H1 (cell line): ENCODE results near the gene DENND2A. TPM values are rescaled to one million over a fixed set of nuclear protein-coding genes. Genes with fewer than 3 reads are reported as not detected.

Experiments used
- CTCF ChIA-PET: fragments of 300-600 bp; sonication (Branson Sonifier 250); formaldehyde crosslinking; loops from one replicate; lab custom pipeline; 2021; ENCODE audit not compliant: partially characterized antibody; lab: Charles Lee
- POLR2A ChIA-PET: fragments of 300-600 bp; sonication (Branson Sonifier 250); formaldehyde crosslinking; loops from one replicate; lab custom pipeline; 2021; ENCODE audit warnings: inconsistent platforms; ENCODE audit not compliant: partially characterized antibody; lab: Charles Lee
- DNase-seq, 2 experiments: peaks; one replicate each; pipeline versions ENCODE4 v3.0.0 to v3.0.0-alpha.2; 2010 to 2022; ENCODE audit warnings: low spot score in 2 of 2, low read depth in 1 of 2, mixed read lengths in 1 of 2
- FAIRE-seq: peaks from 2 replicates; lab custom pipeline; 2011; peaks lifted over from hg19 to GRCh38; lab: Jason Lieb, UNC
- H2AFZ ChIP-seq: 2 replicates; pipeline ENCODE4 v1.8.1; 2012; ENCODE audit warnings: low read length, inconsistent platforms
- H2AK5ac ChIP-seq: 2 replicates; pipeline ENCODE4 v1.6.1; 2013; ENCODE audit warnings: low read depth, low read length
- H2BK120ac ChIP-seq: replicated peaks from 2 replicates; pipeline ENCODE3; 2013; ENCODE audit warnings: low read depth, low read length, inconsistent platforms
- H2BK12ac ChIP-seq: 2 replicates; pipeline ENCODE4 v1.6.1; 2013; ENCODE audit warnings: low read depth, low read length
- H2BK15ac ChIP-seq: 2 replicates; pipeline ENCODE4 v1.6.1; 2013; ENCODE audit warnings: low read length
- H2BK20ac ChIP-seq: 2 replicates; pipeline ENCODE4 v1.6.1; 2013; ENCODE audit warnings: low read length
- H2BK5ac ChIP-seq: 2 replicates; pipeline ENCODE4 v1.6.1; 2013; ENCODE audit warnings: low read depth, low read length
- H3K14ac ChIP-seq: 2 replicates; pipeline ENCODE4 v1.6.1; 2013; ENCODE audit warnings: inconsistent platforms; ENCODE audit not compliant: insufficient read length
- H3K18ac ChIP-seq: 2 replicates; pipeline ENCODE4 v1.6.1; 2013; ENCODE audit warnings: low read length; ENCODE audit errors: extremely low read depth
- H3K23ac ChIP-seq: 2 replicates; pipeline ENCODE4 v1.6.1; 2013; ENCODE audit warnings: inconsistent platforms; ENCODE audit not compliant: insufficient read length
- H3K23me2 ChIP-seq: 2 replicates; pipeline ENCODE4 v1.6.1; 2013; ENCODE audit warnings: low read depth, low read length
- H3K27ac ChIP-seq: 2 replicates; pipeline ENCODE4 v1.6.1; 2011; ENCODE audit warnings: low read depth, low read length, inconsistent platforms
- H3K27me3 ChIP-seq, 4 experiments: replicated peaks in 1 of 4; 1 replicate in 1 of 4; 2 replicates in 3 of 4; pipeline versions ENCODE4 v1.6.1 to v1.8.1; 2011 to 2013; ENCODE audit warnings: low read length in 3 of 4, mild to moderate bottlenecking in 3 of 4, inconsistent platforms in 2 of 4, mixed read lengths in 2 of 4, moderate library complexity in 1 of 4; ENCODE audit not compliant: control insufficient read depth in 3 of 4, insufficient read depth in 3 of 4; ENCODE audit errors: extremely low read depth in 1 of 4
- H3K36me3 ChIP-seq, 4 experiments: 2 replicates each; pipeline versions ENCODE4 v1.6.1 to v1.8.1; 2011 to 2013; ENCODE audit warnings: mild to moderate bottlenecking in 4 of 4, low read length in 3 of 4, moderate library complexity in 2 of 4, control low read depth in 1 of 4, inconsistent platforms in 1 of 4; ENCODE audit not compliant: insufficient read depth in 4 of 4, control insufficient read depth in 2 of 4
- H3K4ac ChIP-seq: replicated peaks from 2 replicates; pipeline ENCODE3; 2013; ENCODE audit warnings: low read length, low read depth, mixed read lengths, inconsistent platforms; ENCODE audit not compliant: insufficient read length
- H3K4me1 ChIP-seq, 4 experiments: replicated peaks in 1 of 4; 1 replicate in 1 of 4; 2 replicates in 3 of 4; pipeline versions ENCODE4 v1.6.1 to v1.8.1; 2011 to 2013; ENCODE audit warnings: low read length in 3 of 4, inconsistent platforms in 2 of 4, mixed read lengths in 1 of 4; ENCODE audit not compliant: insufficient read depth in 4 of 4, control insufficient read depth in 3 of 4
- H3K4me2 ChIP-seq, 2 experiments: 2 replicates each; pipeline versions ENCODE4 v1.6.1 to v1.8.1; 2011 to 2013; ENCODE audit warnings: low read depth in 2 of 2, low read length in 2 of 2, control low read depth in 1 of 2, inconsistent platforms in 1 of 2, mild to moderate bottlenecking in 1 of 2; ENCODE audit not compliant: insufficient read depth in 1 of 2
- H3K4me3 ChIP-seq, 4 experiments: fragments of 200-600, 300-600 bp in 1 of 4; sonication (generic), shearing (Covaris generic), sonication (Bioruptor Twin) in 1 of 4; 2 replicates each; pipeline versions ENCODE4 v1.5.1 to v1.8.1; 2011 to 2016; ENCODE audit warnings: low read length in 4 of 4, low read depth in 3 of 4, control low read depth in 2 of 4, inconsistent platforms in 2 of 4, mild to moderate bottlenecking in 2 of 4, mixed read lengths in 1 of 4, moderate library complexity in 1 of 4; ENCODE audit not compliant: insufficient read depth in 2 of 4; ENCODE audit errors: extremely low read depth in 1 of 4
- H3K56ac ChIP-seq: replicated peaks from 2 replicates; pipeline ENCODE3; 2013; ENCODE audit warnings: low read depth, mild to moderate bottlenecking, mixed read lengths, low read length, inconsistent platforms; ENCODE audit not compliant: insufficient read length
- H3K79me1 ChIP-seq: 2 replicates; pipeline ENCODE4 v1.6.1; 2013; ENCODE audit warnings: low read depth, low read length, control low read depth
- H3K79me2 ChIP-seq, 2 experiments: 2 replicates each; pipeline versions ENCODE4 v1.6.1 to v1.8.1; 2012 to 2013; ENCODE audit warnings: low read length in 2 of 2, mild to moderate bottlenecking in 2 of 2, inconsistent platforms in 1 of 2; ENCODE audit not compliant: insufficient read depth in 2 of 2, control insufficient read depth in 1 of 2
- H3K9ac ChIP-seq, 4 experiments: replicated peaks in 1 of 4; 1 replicate in 1 of 4; 2 replicates in 3 of 4; pipeline versions ENCODE4 v1.6.1 to v1.8.1; 2011 to 2013; ENCODE audit warnings: low read depth in 3 of 4, low read length in 3 of 4, control low read depth in 2 of 4, mild to moderate bottlenecking in 2 of 4, moderate library complexity in 2 of 4, inconsistent platforms in 1 of 4; ENCODE audit errors: extremely low read depth in 1 of 4
- H3K9me3 ChIP-seq, 2 experiments: 2 replicates each; pipeline versions ENCODE4 v1.6.1 to v1.8.1; 2012 to 2013; ENCODE audit warnings: mild to moderate bottlenecking in 2 of 2, moderate library complexity in 2 of 2, control low read depth in 1 of 2, inconsistent platforms in 1 of 2, low read depth in 1 of 2, low read length in 1 of 2, mixed read lengths in 1 of 2; ENCODE audit not compliant: insufficient read depth in 2 of 2
- H4K20me1 ChIP-seq, 2 experiments: replicated peaks in 1 of 2; 2 replicates each; pipeline versions ENCODE3 to v1.8.1; 2011 to 2013; ENCODE audit warnings: inconsistent platforms in 2 of 2, low read length in 2 of 2, mild to moderate bottlenecking in 1 of 2; ENCODE audit not compliant: insufficient read depth in 2 of 2, control insufficient read depth in 1 of 2
- H4K5ac ChIP-seq: 2 replicates; pipeline ENCODE4 v1.6.1; 2013; ENCODE audit warnings: low read length, low read depth, mixed read lengths, inconsistent platforms; ENCODE audit not compliant: insufficient read length
- H4K8ac ChIP-seq: 2 replicates; pipeline ENCODE4 v1.8.0; 2013; ENCODE audit warnings: mild to moderate bottlenecking, moderate library complexity, low read length, inconsistent platforms; ENCODE audit not compliant: insufficient read depth; ENCODE audit errors: extremely low read depth
- H4K91ac ChIP-seq: replicated peaks from 2 replicates; pipeline ENCODE3; 2013; ENCODE audit warnings: low read length, mixed read lengths, inconsistent platforms; ENCODE audit not compliant: insufficient read length
- POLR2A ChIP-seq, 2 experiments: IDR thresholded peaks; 1 replicate in 1 of 2; 2 replicates in 1 of 2; pipeline ENCODE4 v1.6.1; 2011; ENCODE audit warnings: low read depth in 2 of 2, low read length in 2 of 2, mild to moderate bottlenecking in 2 of 2; ENCODE audit errors: control extremely low read depth in 1 of 2
- WGBS, 2 experiments: shearing (Covaris generic) in 1 of 2; methylation state at CpG; one replicate each; pipeline versions ENCODE4 v1.1.6 to v1.1.7; 2013 to 2015; ENCODE audit warnings: low lambda C conversion rate in 2 of 2, mixed read lengths in 2 of 2, inconsistent platforms in 1 of 2, low coverage in 1 of 2, missing lambda C conversion rate in 1 of 2; ENCODE audit not compliant: insufficient replicate concordance in 2 of 2, insufficient coverage in 1 of 2, insufficient read length in 1 of 2; ENCODE audit errors: extremely low coverage in 1 of 2, missing lambda C conversion rate in 1 of 2; 5-methylcytosine and 5-hydroxymethylcytosine counted together
- polyA plus RNA-seq, 7 experiments: library from polyadenylated mRNA; depleted of rRNA in 3 of 7; stranded (reverse) in 5 of 7; unstranded in 2 of 7; fragments of >200 nt in 5 of 7; fragments of 200-250 nt in 2 of 7; gene quantifications; 1 replicate in 5 of 7; 2 replicates in 1 of 7; 4 replicates in 1 of 7; pipeline versions ENCODE4 v1.2.1 to v1.2.3, GENCODE V29; 2011 to 2013; ENCODE audit warnings: missing spikeins in 2 of 7, mixed read lengths in 2 of 7
- total RNA-seq: library from RNA; stranded (reverse); fragmentation: NEBNext Ultra II Directional; extraction: Animal tissue kit (Norgen Biotek cat#: 25700); gene quantifications from 2 replicates; pipeline ENCODE4 v1.2.1, GENCODE V29; 2021

Gene DENND2A
- total and polyA plus RNA-seq, 2 of the 8 experiments (the other 6 are each of a cell fraction or from before 2014, with no cell fraction given), result 5.0 to 13.0 TPM

DNA sequence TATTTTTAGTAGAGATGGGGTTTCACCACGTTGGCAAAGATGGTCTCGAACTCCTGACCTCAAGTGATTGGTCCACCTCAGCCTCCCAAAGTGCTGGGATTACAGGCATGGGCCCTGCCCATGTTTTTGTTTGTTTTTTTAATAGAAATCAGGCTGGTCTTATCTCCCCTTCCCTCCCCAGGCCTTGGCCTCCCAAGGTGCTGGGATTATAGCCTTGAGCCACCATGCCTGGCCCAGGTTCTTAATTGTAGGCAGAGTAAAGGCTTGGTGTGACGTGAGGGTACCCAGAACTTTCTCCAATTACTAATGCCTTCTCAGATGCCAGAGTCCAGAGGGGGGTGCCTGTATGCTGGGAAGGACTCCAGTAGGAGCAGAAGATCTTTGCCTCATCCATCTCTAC is 156.1 kb downstream of the DENND2A start:
- Histone ChIP-seq H4K91ac (peak overlapping the region; percentile 72), H2BK5ac (peak overlapping the region; percentile 62; the same call in 1 of the 2 replicates), H3K23me2 (0 out of 2 replicates have a peak, but pooled peaks cover 1% of the 10 kb centered on the region), H2BK15ac (no peak overlapping the region), H3K9ac (no peak overlapping the region; a peak in 2 of 7 replicates), H3K4me3 (peak overlapping the region in 1 of 4 experiments; percentile 28; a peak in 1 of 8 replicates), H2AK5ac (no peak overlapping the region), H4K5ac (peak overlapping the region; percentile 3), H3K36me3 (no peaks in the 10 kb centered on the region), H3K79me1 (no peaks in the 10 kb centered on the region), H2BK12ac (0 out of 2 replicates have a peak overlapping the region, but pooled peaks have one; percentile 41), H3K9me3 (no peaks in the 10 kb centered on the region), H3K27ac (no peak overlapping the region), H3K27me3 (no peaks in the 10 kb centered on the region), H2BK120ac (peak overlapping the region; percentile 57), H3K4me2 (peak overlapping the region; percentile 29 to 47; a peak in 3 of 4 replicates), H3K23ac (no peak overlapping the region), H3K4ac (peak overlapping the region; percentile 87), H3K79me2 (no peaks in the 10 kb centered on the region), H3K18ac (peak overlapping the region; percentile 53; the same call in 1 of the 2 replicates), H2BK20ac (peak overlapping the region; percentile 36; the same call in 1 of the 2 replicates), H3K4me1 (peaks cover 2 to 16% (median 13%) of the 10 kb centered on the region in 4 experiments; a peak in 5 of 7 replicates), H3K14ac (no peak overlapping the region), H2AFZ (no peak overlapping the region), H4K20me1 (no peaks in the 10 kb centered on the region), H3K56ac (no peak overlapping the region), H4K8ac (no peak overlapping the region)
- ChIA-PET CTCF (no interaction called here), POLR2A (no interaction called here)
- no peak for TF ChIP-seq POLR2A (IDR thresholded peaks at IDR 0.05; ENCODE audit: control extremely low read depth in 1 of 2, low read depth in 2 of 2, low read length in 2 of 2)
- 86% methylated on average over 3 of the region's 3 CpGs; no CpG with 5 or more reads in 1 of the 2 experiments for WGBS, 2 experiments
- no peak for DNase-seq
- FAIRE-seq, result no peak
